HG03280 (cell line): ENCODE results near the gene ADPRM.

Source experiments
- ATAC-seq: cut with Tn5 transposase; IDR thresholded peaks from one replicate; pipeline ENCODE4 v1.9.1; 2021; ENCODE audit warnings: mild to moderate bottlenecking, moderate library complexity; ENCODE audit not compliant: unreplicated experiment

ADPRM gene

DNA sequence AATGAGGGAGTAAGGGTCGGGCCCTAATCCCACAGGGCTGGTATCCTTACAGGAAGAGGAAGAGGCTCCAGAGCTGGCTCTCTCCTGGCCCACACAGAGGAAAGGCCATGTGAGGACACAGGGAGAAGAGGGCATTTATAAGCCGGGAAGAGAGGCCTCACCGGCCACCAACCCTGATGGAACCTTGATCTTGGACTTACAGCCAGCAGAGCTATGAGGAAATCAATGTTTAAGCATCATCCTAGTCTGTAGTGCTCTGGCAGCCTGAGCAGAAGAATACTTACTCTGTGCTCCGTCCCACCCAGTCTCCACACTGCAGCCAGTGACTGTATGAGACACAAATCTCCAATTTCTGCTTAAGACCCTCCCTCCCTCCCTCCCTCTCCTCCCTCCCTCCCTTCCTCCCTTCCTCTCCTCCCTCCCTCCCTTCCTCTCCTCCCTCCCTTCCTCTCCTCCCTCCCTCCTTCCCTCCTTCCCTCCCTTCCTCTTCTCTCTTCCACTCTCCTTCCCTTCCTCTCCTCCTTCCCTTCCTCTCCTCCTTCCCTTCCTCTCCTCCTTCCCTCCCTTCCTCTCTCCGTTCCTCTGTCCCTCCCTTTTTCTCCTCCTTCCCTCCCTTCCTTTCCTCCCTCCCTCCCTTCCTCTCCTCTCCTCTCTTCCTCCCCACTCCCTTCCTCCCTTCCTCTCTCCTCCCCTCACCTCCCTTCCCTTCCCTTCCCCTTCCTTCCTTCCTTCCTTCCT lies 41.3 kb downstream of the ADPRM start:
- no peak for ATAC-seq

DNA sequence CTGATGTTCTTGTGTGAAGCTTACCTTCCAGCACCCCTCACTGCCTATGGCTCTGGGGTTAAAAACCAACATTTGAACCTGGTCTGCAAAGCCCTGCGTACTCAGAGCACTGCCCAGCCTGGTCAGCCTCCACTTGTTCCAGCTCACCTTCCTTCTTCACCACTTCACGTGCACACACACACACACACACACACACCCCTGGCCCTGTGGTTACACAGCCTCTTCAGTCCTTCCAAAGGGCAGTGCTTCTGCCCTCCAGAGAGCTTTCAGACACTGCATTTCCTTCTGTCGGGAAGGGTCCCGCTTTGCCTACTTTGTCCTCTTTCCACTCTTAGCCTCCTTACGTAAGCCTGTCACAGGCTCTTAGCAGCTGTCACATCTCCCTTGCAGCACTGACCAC lies 42.0 kb downstream of the ADPRM start:
- no peak for ATAC-seq

DNA sequence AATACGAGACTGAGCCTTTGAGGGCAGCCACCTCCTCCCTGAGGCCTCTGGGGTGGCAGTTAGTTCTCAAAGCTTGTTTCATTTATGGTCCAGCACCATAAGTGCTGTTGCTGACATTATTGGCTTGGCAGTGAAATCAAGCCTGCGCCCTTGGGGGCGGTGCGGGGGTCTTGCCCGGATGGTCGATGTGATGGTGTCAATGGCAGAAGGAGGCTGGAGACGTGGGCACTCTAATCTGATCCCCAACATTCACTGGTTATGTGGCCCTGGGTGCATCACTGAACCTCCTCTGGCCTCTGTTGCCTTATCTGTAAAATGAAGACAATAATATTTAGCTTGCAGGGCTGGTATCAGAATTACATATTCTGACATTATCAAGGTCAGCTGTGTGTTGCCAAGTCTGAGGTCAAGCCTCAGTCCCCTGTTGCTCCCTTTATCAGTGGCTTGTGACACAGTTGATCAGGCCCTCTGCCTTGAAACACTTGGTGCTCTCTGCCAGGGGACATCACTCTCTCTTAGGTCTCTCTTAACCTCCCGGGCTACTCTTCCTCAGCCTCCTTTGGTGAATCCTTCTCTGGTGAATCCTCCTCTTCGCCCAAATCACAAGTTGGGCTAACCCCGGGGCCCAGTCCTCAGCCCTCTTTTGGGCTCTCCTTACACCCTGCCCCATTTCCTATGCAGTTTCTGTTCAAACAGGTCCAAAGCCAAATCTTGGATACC lies 44.2 kb downstream of the ADPRM start:
- no peak for ATAC-seq

DNA sequence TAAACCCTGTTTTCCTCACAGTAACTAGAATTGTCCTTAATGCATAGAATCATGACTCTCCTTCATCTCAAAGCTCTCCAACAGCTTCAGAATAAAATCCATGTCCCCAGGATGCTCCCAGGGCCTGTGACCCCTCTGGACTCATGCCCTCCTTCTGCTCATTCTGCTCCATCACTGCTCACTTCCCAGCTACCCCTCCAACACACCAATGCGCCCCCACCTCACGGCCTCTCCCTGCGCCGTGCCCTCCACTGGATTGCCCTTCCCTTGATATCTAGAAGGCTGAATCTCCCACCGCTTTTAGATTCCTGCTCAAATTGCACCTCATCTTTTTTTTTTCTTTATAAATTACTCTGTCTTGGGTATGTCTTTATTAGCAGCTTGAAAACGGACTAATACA lies 45.0 kb downstream of the ADPRM start:
- no peak for ATAC-seq

DNA sequence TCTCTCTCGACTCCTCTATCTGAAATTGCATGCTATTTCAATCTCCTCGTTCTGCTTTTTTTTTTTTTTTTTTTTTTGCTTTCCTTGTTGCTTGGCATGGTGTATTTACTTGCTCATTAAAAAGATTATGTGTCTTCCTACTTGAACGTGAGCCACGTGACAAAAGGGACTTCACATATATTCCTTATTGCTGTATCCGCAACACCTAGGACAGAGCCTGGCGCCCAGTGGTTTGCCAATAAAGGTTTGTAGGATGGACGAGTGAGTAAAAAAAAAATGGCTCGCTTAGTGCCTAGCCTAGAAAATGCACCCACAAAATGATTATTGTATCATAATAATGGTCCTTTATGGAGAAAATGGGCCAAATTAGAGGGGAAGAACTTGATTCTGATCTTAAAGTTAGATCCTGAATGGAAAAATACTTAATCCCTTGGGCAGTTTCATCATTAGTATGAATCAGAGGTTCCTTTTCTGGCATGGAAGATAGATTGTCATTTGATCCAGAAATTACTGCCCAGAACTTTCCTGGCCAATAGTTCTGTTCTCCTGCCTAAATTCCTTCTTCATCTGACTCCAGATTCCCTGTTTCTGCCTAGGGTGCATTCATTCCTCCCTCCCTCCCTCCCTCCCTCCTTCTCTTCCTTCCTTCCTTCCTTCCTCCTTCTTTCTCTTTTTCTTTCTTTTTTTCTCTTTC lies 46.1 kb downstream of the ADPRM start:
- ATAC-seq, result no peak

DNA sequence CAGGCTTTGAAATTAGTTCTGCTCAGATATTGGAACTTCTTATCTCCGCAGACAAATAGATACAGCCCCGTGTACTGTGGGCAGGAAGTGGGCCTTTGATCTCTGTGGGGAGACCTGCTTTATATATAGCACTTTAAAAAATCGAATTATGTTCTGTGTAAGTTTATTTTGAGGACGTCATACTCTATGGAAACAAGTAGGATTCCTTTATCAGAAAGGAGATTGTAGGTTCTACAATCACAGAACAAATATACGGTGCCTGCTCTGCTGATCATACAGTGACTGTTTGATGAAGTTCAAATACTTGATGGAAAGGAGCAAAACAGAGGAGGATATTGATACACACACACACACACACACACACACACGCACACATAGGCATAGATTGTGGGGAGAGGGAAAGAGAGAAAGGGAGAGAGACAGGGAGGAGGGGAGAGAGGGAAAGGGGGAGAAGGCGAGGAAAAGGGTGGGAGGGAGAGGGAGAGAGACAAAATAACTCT lies 47.2 kb downstream of the ADPRM start:
- ATAC-seq, result no peak

DNA sequence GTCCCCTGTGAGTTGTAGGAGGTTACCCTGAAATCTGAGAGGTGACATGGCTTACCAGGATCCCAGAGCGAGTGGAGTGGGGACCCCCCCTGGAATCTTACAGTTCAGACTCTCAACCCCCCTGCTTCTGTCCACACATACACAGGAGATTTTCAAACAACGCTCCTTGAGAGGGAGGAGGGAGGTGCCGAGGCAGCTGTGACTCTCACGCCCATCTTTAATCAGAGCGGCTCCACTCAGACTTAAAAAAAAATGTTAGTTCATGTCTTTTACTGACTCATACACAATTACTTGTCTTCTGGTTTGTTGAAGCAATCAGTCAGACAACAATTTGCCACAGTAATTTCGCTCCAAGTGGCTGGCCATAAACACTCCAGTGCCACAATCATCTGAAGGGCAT lies 47.8 kb downstream of the ADPRM start:
- no peak for ATAC-seq

DNA sequence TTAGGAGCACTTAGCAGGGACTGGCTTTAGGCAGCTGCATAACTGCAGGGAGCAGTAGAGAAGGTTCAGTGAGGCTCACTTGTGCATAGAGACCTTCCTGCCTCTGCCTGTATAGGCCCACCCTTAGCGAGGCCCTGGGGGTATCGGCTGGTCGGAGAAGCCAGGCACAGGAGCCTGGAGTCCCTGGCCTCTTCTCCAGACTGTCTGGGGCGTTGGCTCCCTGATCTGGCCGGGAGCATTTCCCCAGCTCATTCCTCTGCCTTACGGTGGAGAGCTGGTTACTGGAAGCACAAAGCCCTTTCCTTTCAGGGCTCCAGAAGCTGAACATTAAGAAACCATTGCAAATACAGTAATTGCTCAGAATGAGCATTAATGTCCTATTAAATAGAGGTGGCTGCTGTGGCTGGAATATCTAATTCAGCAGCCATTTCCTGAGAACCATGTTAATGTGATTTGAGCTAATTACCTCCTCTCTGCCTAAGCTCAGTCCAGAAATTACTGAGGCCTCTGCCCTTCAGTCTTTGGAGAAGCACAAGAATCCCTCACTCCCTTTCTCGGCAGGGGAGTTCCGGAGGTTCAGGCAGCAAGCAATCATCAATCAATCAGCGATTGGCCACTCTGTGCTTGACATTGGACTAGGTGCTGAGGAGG lies 51.3 kb downstream of the ADPRM start:
- no peak for ATAC-seq

DNA sequence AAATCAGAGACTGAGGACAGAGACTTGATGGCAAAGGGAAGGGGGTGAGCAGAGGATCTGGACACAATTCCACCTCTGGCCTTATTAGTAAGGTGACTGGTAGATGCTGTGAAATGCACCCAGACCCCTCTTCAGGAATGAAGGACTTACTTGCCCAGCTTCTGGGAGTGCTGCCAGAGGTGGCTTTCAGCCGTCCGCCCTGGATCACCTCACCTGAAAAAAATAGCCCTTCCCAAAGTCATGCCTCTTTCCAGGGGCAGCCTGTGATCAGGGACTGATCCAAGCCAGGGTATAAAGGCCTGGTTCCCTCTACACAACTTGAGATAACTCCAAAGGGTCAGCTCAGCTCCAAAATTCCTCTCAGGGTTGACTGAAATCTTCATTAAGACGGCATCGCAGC lies 52.8 kb downstream of the ADPRM start:
- no peak for ATAC-seq

DNA sequence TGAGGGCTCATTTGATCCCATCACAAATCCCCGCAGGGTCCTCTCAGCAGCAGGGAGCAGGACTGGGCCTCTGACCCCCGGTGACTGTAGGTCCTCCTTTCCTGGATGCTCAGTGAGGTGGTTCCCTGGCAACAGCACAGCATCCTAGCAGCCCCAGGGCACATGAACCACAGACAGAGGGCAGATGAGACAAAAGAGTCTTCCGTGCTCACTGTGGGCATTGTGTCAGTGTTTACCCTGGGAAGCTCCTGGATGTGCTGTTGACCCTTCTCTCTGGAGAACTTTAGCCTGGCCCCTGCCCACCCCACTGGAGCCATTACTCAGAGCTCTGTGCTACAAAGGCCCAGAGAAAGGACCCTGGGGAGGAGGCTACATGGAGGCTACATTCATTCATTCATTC lies 54.2 kb downstream of the ADPRM start:
- no peak for ATAC-seq

DNA sequence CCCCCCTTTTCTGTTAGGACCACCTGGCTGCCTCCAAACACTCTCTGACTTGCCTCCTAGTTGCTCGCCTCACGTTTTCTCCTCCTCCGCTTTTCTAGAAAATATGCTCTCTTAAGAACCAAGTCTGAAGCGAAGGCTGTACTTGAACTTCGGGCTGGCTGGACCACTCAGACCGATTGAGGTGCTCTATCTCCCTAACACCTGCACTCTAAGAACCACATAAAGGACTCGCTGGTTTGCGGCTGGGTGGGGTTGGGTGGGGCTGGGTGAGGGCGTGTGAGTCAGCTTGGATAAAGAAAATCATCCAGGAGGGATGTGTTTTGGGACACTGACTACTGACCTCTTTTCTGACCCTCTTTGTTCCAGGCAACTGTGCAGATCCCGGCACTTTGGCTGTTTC lies 55.3 kb downstream of the ADPRM start:
- no peak for ATAC-seq

DNA sequence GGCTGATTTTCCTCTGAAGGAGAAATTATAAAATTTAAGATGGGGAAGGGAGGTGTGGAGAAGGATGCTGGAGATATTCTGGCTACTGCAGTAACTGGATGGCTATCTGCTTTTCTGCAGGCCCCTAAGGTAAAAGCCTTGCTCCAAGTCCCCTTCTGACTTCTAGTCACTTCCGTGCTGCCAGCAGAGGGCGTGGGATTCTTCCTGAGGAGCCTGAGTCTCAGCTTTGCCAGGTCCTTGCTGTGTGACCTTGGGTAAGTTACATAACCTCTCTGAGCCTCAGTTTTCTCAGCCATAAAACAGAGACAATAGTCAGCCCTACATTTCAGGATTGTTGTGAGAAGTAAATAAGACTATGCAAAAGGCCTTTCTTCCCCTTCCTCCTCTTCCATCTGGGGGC lies 56.7 kb downstream of the ADPRM start:
- no peak for ATAC-seq

DNA sequence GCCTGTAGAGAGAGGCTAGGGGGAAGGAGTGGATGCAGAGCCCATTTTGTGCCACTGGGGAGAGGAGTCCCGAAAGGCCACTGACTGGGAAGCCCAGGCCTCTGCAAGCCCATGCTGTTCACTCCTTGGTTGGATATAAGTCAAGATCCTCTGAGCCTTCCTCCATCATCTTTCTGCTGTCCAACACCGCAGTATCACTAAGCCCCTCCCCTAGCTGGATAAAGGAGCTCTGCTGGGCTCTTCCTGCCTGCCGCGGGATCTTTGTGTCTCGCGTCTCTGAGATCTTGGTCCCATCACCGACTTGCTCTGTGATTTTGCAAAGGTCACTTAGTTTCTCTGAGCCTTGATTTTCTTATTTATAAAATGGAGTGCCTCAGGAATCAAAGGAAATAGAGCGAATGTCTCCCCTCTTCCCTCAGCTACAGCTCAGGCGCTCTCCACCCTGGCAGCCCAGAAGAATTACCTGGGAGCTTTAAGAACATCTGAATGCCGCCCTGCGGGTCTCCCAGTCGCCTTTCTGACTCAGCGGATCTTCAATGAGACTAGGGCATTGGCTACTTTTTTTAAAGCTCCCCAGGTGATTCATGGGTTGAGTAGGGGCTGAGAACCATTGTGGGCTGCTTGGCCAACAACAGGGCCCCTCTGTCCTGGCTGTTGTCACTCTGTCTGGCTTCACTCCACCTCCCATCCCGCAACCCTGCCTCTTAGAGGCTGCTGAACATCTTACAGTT lies 57.6 kb downstream of the ADPRM start:
- ATAC-seq, result no peak

DNA sequence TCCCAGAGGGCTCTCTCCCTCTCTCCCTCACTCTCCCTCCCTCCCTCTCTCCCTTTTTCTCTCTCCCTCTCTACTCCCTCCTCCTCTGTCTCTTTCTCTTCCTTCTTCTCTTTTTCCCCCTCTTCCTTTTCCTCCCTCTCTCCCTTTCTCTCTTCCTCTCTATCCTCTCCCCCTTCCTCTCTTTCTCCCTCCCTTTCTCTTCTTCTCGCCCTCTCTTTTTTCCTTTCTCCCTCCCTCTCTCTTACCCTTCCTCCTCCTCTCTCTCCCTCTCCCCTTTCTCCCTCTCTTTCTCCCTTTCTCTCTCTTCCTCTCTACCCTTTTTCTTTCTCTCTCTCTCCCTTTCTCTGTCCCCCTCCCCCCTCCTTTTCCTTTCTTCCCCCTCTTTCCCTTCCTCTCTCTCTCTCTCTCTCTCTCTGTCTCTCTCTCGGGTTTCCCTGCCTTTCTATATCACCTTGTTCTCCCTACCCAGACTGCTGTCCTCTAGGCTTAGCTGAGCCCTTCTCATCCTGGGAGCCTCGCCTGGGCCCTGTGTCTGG lies 58.3 kb downstream of the ADPRM start:
- ATAC-seq, result no peak

DNA sequence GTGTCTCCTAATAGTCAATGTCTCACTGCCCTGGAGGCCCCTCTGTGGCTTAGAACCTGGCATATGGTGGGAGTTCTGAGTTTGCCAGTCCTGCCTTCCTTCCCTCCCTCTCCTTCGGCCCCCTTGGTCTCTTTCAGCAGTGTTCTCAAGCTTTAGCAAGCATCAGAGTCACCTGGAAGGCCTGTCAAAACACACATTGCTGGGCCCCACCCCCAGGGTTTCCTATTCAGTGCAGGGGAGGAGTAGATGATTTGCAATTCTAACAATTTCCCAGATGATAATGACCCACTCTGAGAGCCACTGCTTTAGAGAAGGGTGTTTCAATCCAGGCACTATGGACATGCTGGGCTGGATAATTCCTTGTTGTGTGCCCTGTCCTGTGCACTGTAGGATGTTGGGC lies 58.8 kb downstream of the ADPRM start:
- ATAC-seq, result no peak

DNA sequence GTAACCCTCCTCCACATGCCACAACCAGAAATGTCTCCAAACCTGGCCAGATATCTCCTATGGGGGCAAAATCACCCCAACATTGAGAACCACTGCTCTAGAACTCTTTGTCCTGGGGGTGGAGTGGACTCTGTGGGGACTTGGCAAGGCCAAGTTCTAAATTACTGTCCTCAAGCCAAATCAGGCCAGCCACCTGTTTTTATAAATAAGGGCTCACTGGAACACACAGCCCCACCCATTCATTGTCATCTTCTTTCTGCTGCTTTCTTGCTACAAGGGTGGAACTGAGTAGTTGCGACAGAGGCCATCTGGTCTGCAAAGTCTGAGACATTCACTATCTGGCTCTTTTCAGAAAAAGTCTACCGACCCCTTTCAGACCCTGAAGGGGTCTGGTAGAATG lies 59.2 kb downstream of the ADPRM start:
- no peak for ATAC-seq

DNA sequence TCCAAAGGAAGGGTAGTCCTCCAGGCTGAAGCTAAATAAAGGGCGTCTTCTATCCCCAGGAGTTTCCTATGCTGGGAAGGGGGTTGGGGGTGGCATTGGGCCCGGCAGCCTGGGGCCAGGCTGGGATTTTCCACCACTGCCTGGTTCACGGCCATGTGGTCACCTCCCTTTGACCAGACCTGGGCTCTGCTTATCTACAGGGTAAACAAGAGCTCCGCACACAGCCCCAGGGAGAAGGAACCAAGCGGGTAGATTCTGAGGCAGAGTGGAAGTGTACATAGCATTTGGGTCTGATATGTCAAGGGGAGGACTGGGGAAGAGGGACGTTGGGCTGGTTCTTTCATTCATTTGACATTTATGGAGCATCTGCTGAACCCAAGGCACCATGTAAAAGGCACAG lies 59.7 kb downstream of the ADPRM start:
- ATAC-seq, result no peak

DNA sequence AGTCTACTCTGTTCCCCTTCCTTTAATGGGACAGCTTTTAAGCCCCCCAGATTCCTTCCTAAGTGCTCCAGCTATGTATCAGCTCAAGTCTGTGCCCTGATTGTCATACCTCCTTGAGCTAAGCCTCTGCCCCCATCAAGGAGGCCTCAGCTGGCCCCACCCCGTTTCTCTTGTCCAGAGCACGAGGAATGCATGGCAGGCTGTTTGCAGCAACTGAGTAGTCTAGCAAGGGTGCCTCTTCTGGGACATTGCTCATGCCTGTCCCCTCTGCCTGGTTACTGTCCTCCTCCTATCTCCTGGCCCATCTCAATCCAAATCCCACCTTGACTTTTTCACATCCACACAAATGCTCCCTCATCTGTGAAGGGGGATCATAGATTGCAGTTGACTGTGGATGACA lies 60.3 kb downstream of the ADPRM start:
- ATAC-seq, result no peak

DNA sequence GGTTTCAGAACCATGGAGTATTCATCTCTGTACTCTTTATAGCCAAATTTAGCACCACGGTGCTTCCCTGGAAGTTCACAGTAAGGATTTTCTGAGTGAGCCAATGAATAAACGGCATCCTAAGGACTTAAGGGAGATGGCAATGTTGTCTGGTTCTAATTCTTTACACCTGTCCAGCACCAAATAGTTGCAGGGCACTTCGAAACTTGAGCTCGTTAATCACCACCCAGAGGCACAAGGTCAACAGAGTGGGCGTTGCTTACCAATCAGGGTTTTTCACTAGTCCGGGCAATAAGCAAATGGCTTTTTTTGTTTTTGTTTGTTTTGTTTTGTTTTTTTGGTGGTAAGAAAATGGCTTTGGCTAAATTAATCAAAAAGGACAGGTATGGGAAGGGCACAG lies 60.7 kb downstream of the ADPRM start:
- no peak for ATAC-seq
